IPS-NIHi7 (cell line): ENCODE results near the gene GNAI2.

ENCODE experiments used
- DNase-seq: peaks from one replicate; pipeline ENCODE4 v3.0.0; 2012; ENCODE audit warnings: mixed read lengths; ENCODE audit errors: extremely low spot score

Gene GNAI2

DNA sequence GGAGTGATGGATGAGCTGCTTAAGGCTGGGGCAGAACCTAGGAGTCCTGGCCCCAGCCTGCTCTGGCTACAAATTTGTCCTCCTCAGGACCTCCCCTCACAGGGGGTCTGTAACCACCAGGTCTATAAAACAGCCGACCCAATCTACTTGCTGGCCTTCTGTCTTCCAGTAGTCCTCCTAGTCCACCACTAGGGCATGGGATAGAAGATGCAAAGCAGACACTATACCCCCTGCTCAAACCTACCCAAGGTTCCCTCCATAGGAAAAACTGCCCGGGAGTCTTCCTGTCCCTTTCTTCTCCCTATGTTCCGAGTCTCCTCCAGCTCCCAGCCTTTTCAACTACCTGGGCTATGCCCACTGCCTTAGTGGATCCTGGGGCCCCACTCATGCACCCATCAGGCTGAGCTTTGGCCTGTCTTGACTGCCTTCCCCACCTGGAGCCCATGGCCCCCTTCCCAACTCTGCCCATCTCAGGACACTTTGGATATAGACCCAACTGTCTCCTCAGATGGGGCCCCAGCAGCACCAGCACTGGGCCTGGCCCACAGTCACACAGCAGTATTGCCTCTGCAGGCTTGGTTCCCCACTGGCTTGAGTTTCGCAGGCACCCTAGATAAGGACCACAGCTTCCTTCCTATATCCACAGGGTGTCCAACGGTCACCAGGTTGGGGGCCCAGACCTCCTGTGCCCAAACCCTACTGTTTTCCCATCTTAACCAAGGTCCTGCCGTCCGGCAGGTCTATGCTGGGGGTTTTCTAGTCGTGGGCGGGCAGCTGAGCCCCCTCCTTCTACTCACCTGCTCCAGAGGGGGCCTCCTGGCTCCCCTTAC lies 62.1 kb downstream of the GNAI2 start:
- DNase-seq: no peak

GRCh38 chr3:50298836-50299637 lies 63.0 kb downstream of the GNAI2 start, which contains the start of the genes HYAL3 and NAA80:
Gene HYAL3, minus strand, starts transcription at chr3:50299405. Its CDS starts 3,803 bp downstream, at chr3:50295602.
Gene NAA80, minus strand, starts transcription at chr3:50299405. Its CDS starts 1,942 bp downstream, at chr3:50297463.
- peak; percentile 98 for DNase-seq

DNA sequence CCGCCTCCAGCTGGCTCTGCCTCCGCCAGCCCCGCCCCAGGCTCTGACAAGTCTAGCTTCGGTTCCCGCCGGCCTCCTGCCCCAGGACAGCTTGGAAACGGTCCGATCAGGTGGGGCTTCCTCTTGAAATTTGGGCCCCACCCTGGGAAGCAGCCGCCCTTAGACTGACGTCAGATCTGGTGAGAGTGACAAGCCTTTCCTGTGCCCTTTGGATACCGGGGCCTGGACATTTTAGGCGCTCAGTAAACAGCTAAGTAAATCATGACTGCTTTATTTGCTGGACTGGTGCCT lies 63.6 kb downstream of the GNAI2 start:
- no peak for DNase-seq

- DNase-seq: no peak
Observed at GRCh38 chr3:50299929-50300680, 64.1 kb downstream of the GNAI2 start.

GRCh38 chr3:50300681-50301254 lies 64.8 kb downstream of the GNAI2 start:
- no peak for DNase-seq

GRCh38 chr3:50302095-50303012 lies 66.3 kb downstream of the GNAI2 start:
- no peak for DNase-seq

DNA sequence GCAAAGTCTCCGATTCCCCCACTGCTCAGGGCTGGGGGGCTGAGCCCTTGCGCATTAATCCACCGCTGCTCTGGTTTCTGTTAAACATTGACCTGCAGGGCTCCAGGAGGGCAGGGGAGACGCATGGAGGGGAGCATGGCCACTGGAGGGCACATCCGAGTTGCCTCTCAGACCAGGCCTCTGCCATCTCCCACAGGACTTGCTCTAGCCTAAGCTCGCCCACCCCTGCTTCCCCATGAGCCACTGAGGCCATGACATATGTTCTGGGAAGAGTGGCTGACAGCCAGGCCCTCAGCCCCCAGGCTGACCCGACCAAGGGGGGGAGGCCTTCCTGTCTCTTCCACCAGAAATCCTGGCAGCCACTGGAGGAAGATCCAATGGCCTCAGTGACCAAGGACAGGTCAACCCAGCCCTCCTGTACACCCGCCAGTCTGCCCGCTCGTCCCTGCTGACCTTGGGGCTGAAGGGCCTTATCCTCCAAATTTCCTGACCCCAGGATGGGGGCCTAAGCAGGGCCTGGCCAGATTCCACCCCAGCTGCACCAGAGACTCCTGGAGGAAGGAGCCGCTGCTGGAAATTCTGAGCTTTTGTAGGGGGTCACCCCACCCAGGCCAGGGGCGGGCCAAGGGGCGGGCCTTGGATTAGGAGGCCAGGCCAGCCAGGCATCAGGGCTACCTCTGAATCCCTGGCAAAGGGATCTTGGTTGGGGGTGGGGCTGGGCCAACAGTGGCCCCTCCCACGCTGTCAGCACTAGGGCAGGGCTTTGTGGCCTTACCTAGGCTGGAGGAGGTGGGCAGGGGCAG lies 67.2 kb downstream of the GNAI2 start, which contains the start of gene HYAL1:
Gene HYAL1, minus strand, starts transcription at position 562 of the 803 bp plus-strand sequence. CDS start 618 bp downstream, outside the sequence.
- DNase-seq: peak; percentile 89

- no peak for DNase-seq
Observed at GRCh38 chr3:50304601-50305000, 68.6 kb downstream of the GNAI2 start.
